Karpas-422 (cell line): ENCODE results near the gene NCDN. TPM values are rescaled to one million over a fixed set of nuclear protein-coding genes. Genes with fewer than 3 reads are reported as not detected.

Source experiments
- DNase-seq: peaks from one replicate; pipeline ENCODE4 v3.0.0-alpha.2; 2015
- H2AFZ ChIP-seq: fragments of 200-600 bp; sonication (generic); 2 replicates; pipeline ENCODE4 v1.6.1; 2014; ENCODE audit warnings: antibody characterized with exemption, low read length, mixed read lengths
- H3K27ac ChIP-seq: fragments of 200-600 bp; sonication (generic); 2 replicates; pipeline ENCODE4 v1.5.1; 2014; ENCODE audit warnings: mild to moderate bottlenecking, low read length, moderate library complexity
- H3K27me3 ChIP-seq: fragments of 200-600 bp; sonication (generic); 2 replicates; pipeline ENCODE4 v1.6.1; 2014; ENCODE audit warnings: low read length, mixed read lengths
- H3K36me3 ChIP-seq: fragments of 200-600 bp; sonication (generic); 2 replicates; pipeline ENCODE4 v1.6.1; 2014; ENCODE audit warnings: low read length, mixed read lengths; ENCODE audit not compliant: insufficient read depth
- H3K4me1 ChIP-seq: fragments of 200-600 bp; sonication (generic); 2 replicates; pipeline ENCODE4 v1.6.1; 2014; ENCODE audit warnings: mild to moderate bottlenecking, low read length, mixed read lengths
- H3K4me2 ChIP-seq: fragments of 200-600 bp; sonication (generic); 2 replicates; pipeline ENCODE4 v1.6.1; 2014; ENCODE audit warnings: low read length, low read depth, mild to moderate bottlenecking; ENCODE audit not compliant: poor library complexity, severe bottlenecking
- H3K4me3 ChIP-seq: fragments of 200-600 bp; sonication (generic); 2 replicates; pipeline ENCODE4 v1.5.1; 2014; ENCODE audit warnings: mild to moderate bottlenecking, antibody characterized with exemption, low read length, mixed read lengths
- H3K79me2 ChIP-seq: fragments of 200-600 bp; sonication (generic); 2 replicates; pipeline ENCODE4 v1.6.1; 2014; ENCODE audit warnings: mild to moderate bottlenecking, low read length, mixed read lengths
- H3K9ac ChIP-seq: fragments of 200-600 bp; sonication (generic); 2 replicates; pipeline ENCODE4 v1.6.0; 2014; ENCODE audit warnings: low read length
- H3K9me2 ChIP-seq: fragments of 200-600 bp; sonication (generic), shearing (Covaris generic); replicated peaks from 2 replicates; pipeline ENCODE4 v1.6.0; 2014; ENCODE audit warnings: mild to moderate bottlenecking, low read length, moderate library complexity; ENCODE audit not compliant: insufficient read depth
- H3K9me3 ChIP-seq: fragments of 300-700, 200-600 bp; sonication (generic); 2 replicates; pipeline ENCODE4 v1.6.1; 2014; ENCODE audit warnings: low read length, mixed read lengths
- H4K20me1 ChIP-seq: fragments of 200-600 bp; sonication (generic); 2 replicates; pipeline ENCODE4 v1.6.1; 2014; ENCODE audit warnings: mild to moderate bottlenecking, antibody characterized with exemption, low read length, low read depth; ENCODE audit not compliant: insufficient read depth
- total RNA-seq: library from RNA; depleted of rRNA; stranded (reverse); fragments of >200 nt; shearing (Covaris generic); gene quantifications from 2 replicates; pipeline ENCODE4 v1.2.3, GENCODE V29; 2014; ENCODE audit warnings: low replicate concordance

The NCDN gene
- total RNA-seq, 1 experiment from 2014 or later: 22.8 TPM

DNA sequence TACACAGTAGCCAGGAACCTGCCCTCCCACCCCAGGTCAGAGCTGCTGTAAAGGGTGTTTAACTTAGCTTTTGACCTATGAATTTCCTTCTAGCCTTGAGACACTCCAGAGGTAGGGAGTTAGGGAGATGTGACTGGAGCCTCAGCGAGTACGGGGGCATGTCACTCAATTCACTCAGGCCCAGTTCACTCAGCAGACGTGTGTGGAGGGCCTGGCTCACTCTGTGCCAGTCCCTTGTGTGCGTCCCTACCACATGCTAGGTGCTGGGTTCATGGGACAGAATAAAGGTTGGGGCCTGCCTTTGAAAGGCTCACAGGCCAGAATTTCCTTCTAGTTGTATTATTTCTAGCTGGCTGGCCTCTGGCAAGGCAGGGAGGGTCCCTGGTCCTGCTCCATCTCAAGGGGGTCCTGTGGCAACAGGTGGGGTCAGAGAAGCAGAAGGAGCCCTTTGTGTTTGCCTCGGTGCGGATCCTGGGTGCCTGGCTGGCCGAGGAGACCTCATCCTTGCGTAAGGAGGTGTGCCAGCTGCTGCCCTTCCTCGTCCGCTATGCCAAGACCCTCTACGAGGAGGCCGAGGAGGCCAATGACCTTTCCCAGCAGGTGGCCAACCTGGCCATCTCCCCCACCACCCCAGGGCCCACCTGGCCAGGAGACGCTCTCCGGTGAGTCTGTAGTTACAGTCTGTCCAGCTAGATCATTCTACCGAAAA lies 4.5 kb downstream of the NCDN start:
- Histone ChIP-seq H4K20me1 (no peaks in the 10 kb centered on the region; the same call in 1 of the 2 replicates), H3K9me2 (no peaks in the 10 kb centered on the region), H3K27ac (no peak overlapping the region), H3K27me3 (no peaks in the 10 kb centered on the region), H3K4me1 (peaks cover 14% of the 10 kb centered on the region), H3K4me3 (no peak overlapping the region), H3K4me2 (no peak overlapping the region), H3K79me2 (peaks cover 16% of the 10 kb centered on the region), H3K9me3 (no peaks in the 10 kb centered on the region), H2AFZ (no peak overlapping the region), H3K9ac (no peak overlapping the region), H3K36me3 (no peaks in the 10 kb centered on the region)
- DNase-seq: no peak

- no peak overlapping the region for H3K4me2 ChIP-seq
- DNase-seq: no peak
- H2AFZ ChIP-seq: no peak overlapping the region
- H3K9ac ChIP-seq: no peak overlapping the region
- H3K4me3 ChIP-seq: no peak overlapping the region
- no peak overlapping the region for H3K27ac ChIP-seq
- H3K9me2 ChIP-seq: no peaks in the 10 kb centered on the region
- H3K79me2 ChIP-seq: peaks cover 10% of the 10 kb centered on the region
- H4K20me1 ChIP-seq: no peaks in the 10 kb centered on the region; the same call in 1 of the 2 replicates
- H3K27me3 ChIP-seq: no peaks in the 10 kb centered on the region
- no peaks in the 10 kb centered on the region for H3K9me3 ChIP-seq
- H3K4me1 ChIP-seq: peaks cover 13% of the 10 kb centered on the region
- no peaks in the 10 kb centered on the region for H3K36me3 ChIP-seq
Measured at GRCh38 chr1:35563166-35563565, 5.6 kb downstream of the NCDN start.

DNA sequence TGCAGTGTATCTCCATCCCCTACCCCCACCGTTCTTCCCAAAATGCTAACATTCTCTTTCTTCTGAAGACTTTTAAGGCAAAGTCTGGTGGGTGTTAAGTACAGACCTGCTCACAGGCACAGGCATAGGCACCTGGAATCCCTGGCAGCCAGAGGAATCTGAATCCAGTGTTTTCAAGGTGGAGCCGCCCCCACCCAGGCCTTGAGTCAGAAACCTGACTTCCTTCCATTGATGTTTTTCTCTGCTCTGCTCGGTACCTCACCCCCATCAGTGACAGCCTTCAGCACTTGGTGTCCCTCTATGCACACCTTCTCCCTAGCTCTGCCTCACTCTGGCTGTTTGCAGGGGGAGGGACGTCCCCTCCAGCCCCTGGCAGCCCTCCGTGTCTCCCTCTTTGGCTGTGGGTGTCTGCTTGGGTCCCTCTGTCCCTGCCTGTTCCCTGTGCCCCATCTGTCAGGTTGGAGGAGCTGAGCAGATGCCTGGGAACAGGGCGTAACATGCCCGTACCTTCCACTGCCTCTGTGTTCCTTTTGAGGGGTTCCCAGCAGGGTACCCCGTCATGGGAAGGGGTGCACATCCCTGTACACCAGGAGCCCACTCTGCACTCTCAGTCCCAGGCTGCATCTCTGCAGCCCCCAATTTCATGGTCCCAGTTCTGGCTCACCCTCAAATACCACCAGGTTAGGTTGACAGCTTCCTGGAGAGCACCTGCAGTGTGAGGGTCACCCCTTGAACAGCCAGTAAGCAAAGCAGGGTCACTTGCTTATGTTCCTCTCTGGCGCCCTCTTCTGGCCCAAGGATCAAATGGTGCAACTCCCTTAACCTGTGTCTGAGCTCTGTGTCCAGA lies 6.7 kb downstream of the NCDN start:
- Histone ChIP-seq H3K9me2 (no peaks in the 10 kb centered on the region), H3K9ac (no peak overlapping the region), H3K36me3 (no peaks in the 10 kb centered on the region), H4K20me1 (no peaks in the 10 kb centered on the region; the same call in 1 of the 2 replicates), H3K79me2 (no peaks in the 10 kb centered on the region; the same call in 1 of the 2 replicates), H3K4me2 (no peak overlapping the region), H3K9me3 (no peaks in the 10 kb centered on the region), H2AFZ (no peak overlapping the region), H3K27ac (no peak overlapping the region), H3K27me3 (no peaks in the 10 kb centered on the region), H3K4me3 (no peak overlapping the region), H3K4me1 (peaks cover 2% of the 10 kb centered on the region)
- peak; percentile 91 for DNase-seq

DNA sequence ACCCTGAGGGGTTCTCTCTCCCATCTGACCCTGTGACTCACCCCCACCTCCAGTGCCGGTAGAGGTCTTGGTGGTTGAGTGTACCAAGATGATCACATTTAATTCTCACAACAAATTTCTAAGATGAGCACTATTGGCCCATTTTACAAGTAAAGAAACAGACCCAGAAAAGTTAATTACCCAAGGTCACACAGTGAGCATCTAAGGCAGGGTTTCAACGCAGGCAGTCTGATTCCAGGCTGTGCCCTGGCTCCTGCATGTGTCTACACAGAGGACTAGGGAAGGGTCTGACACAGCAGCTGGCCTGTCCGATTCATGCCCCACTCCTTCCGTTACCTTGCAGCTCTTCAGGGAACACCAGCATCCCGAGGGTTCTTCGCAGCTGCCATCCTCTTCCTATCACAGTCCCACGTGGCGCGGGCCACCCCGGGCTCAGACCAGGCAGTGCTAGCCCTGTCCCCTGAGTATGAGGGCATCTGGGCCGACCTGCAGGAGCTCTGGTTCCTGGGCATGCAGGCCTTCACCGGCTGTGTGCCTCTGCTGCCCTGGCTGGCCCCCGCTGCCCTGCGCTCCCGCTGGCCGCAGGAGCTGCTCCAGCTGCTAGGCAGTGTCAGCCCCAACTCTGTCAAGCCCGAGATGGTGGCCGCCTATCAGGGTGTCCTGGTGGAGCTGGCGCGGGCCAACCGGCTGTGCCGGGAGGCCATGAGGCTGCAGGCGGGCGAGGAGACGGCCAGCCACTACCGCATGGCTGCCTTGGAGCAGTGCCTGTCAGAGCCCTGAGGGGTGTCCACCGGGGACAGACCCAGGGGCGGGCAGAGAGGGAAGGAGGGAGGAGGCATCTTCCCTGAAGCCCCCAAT lies 7.5 kb downstream of the NCDN start:
- no peaks in the 10 kb centered on the region; the same call in 1 of the 2 replicates for H4K20me1 ChIP-seq
- no peak overlapping the region for H3K27ac ChIP-seq
- H3K79me2 ChIP-seq: no peaks in the 10 kb centered on the region
- H3K36me3 ChIP-seq: no peaks in the 10 kb centered on the region
- no peak for DNase-seq
- no peak overlapping the region for H3K9ac ChIP-seq
- H3K4me3 ChIP-seq: no peak overlapping the region
- no peaks in the 10 kb centered on the region for H3K9me2 ChIP-seq
- H3K27me3 ChIP-seq: no peaks in the 10 kb centered on the region
- H3K4me1 ChIP-seq: no peaks in the 10 kb centered on the region
- H2AFZ ChIP-seq: no peak overlapping the region
- H3K4me2 ChIP-seq: no peak overlapping the region
- H3K9me3 ChIP-seq: no peaks in the 10 kb centered on the region

- Histone ChIP-seq H3K4me2 (no peak overlapping the region), H3K4me1 (no peaks in the 10 kb centered on the region), H2AFZ (no peak overlapping the region), H3K36me3 (no peaks in the 10 kb centered on the region), H3K79me2 (no peaks in the 10 kb centered on the region), H4K20me1 (no peaks in the 10 kb centered on the region; the same call in 1 of the 2 replicates), H3K27me3 (no peaks in the 10 kb centered on the region), H3K9me3 (no peaks in the 10 kb centered on the region), H3K9me2 (no peaks in the 10 kb centered on the region), H3K4me3 (no peak overlapping the region), H3K9ac (no peak overlapping the region), H3K27ac (no peak overlapping the region)
- no peak for DNase-seq
Measured at GRCh38 chr1:35565742-35566133, 8.1 kb downstream of the NCDN start.

- Histone ChIP-seq H3K79me2 (no peaks in the 10 kb centered on the region), H3K4me2 (no peak overlapping the region), H3K36me3 (no peaks in the 10 kb centered on the region), H2AFZ (no peak overlapping the region), H3K9me2 (no peaks in the 10 kb centered on the region), H4K20me1 (no peaks in the 10 kb centered on the region; the same call in 1 of the 2 replicates), H3K27ac (no peak overlapping the region), H3K4me3 (no peak overlapping the region), H3K9ac (no peak overlapping the region), H3K9me3 (no peaks in the 10 kb centered on the region), H3K4me1 (no peaks in the 10 kb centered on the region), H3K27me3 (no peaks in the 10 kb centered on the region)
- DNase-seq: no peak
Measured at GRCh38 chr1:35567947-35568558, 10.5 kb downstream of the NCDN start.

DNA sequence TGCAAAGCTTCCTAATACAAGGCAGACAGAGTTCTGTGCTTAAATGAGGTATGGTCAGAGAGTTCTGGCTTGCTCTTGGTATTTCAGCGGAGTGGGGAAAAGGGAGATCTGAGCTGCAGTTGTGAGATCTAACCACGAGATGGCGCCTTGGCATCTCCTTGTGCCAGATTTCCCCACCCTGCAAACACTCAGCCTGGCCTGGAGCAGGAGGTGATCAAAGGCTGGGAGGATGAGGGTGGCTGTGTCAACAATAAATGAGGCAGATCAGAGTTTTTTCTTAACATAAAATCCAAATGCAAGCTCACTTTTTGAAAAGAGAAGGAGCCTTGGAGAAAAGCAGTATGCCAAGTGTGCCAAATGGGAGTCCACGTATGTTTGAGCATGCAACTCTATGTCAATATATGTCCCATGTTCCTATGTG lies 11.4 kb downstream of the NCDN start:
- H4K20me1 ChIP-seq: no peaks in the 10 kb centered on the region; the same call in 1 of the 2 replicates
- no peak overlapping the region for H3K9ac ChIP-seq
- no peaks in the 10 kb centered on the region for H3K9me3 ChIP-seq
- H3K4me1 ChIP-seq: no peaks in the 10 kb centered on the region
- no peaks in the 10 kb centered on the region for H3K36me3 ChIP-seq
- H3K9me2 ChIP-seq: no peaks in the 10 kb centered on the region
- H3K27ac ChIP-seq: no peak overlapping the region
- H2AFZ ChIP-seq: no peak overlapping the region
- DNase-seq: peak; percentile 89
- H3K4me3 ChIP-seq: no peak overlapping the region
- H3K79me2 ChIP-seq: no peaks in the 10 kb centered on the region
- no peak overlapping the region for H3K4me2 ChIP-seq
- no peaks in the 10 kb centered on the region for H3K27me3 ChIP-seq
